ENCODE data around the gene C16orf54.
"Not testable (repeated sequence)": the region's sequence is repeated elsewhere in the genome, so short reads cannot be mapped to it uniquely, and the experiment has no call there.

The C16orf54 gene

DNA sequence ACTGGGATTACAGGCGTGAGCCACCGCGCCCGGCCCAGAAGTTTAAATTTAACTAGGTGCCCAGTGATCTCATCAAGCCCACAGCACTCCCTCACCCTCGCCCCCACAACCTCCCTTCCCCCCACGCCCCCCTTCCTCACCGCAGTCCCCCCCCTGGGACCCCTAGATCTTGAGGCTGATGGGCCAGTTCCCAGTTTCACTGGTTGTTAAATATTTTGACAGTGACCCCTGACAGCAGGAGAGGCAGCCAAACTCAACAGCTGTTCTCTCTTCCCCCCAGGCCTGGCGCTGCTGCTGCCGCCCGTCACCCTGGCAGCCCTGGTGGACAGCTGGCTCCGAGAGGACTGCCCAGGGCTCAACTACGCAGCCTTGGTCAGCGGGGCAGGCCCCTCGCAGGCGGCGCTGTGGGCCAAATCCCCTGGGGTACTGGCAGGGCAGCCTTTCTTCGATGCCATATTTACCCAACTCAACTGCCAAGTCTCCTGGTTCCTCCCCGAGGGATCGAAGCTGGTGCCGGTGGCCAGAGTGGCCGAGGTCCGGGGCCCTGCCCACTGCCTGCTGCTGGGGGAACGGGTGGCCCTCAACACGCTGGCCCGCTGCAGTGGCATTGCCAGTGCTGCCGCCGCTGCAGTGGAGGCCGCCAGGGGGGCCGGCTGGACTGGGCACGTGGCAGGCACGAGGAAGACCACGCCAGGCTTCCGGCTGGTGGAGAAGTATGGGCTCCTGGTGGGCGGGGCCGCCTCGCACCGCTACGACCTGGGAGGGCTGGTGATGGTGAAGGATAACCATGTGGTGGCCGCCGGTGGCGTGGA lies 51.2 kb downstream of the C16orf54 start:
- TF ChIP-seq, protein P1, sequence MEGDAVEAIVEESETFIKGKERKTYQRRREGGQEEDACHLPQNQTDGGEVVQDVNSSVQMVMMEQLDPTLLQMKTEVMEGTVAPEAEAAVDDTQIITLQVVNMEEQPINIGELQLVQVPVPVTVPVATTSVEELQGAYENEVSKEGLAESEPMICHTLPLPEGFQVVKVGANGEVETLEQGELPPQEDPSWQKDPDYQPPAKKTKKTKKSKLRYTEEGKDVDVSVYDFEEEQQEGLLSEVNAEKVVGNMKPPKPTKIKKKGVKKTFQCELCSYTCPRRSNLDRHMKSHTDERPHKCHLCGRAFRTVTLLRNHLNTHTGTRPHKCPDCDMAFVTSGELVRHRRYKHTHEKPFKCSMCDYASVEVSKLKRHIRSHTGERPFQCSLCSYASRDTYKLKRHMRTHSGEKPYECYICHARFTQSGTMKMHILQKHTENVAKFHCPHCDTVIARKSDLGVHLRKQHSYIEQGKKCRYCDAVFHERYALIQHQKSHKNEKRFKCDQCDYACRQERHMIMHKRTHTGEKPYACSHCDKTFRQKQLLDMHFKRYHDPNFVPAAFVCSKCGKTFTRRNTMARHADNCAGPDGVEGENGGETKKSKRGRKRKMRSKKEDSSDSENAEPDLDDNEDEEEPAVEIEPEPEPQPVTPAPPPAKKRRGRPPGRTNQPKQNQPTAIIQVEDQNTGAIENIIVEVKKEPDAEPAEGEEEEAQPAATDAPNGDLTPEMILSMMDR (IDR thresholded peaks at IDR 0.05; ENCODE audit: borderline replicate concordance, extremely low read depth, low read length, poor library complexity, severe bottlenecking) = no peak
- no peak for TF ChIP-seq EZH2 (IDR thresholded peaks at IDR 0.05; ENCODE audit: borderline replicate concordance, low read depth, low read length, severe bottlenecking)
- Histone ChIP-seq H3K27me3 (ENCODE audit: insufficient read depth, low read length, poor library complexity) (no peaks in the 10 kb centered on the region), H3K4me1 (ENCODE audit: insufficient read depth, low read length) (peaks cover 8% of the 10 kb centered on the region), H3K79me2 (ENCODE audit: insufficient read depth, low read length) (peaks cover 7% of the 10 kb centered on the region), H3K4me3 (ENCODE audit: low read depth in 1 of 2, low read length in 2 of 2) (no peak overlapping the region), H3K27ac (ENCODE audit: low read length) (no peak overlapping the region), H2AFZ (ENCODE audit: low read depth, low read length) (no peak overlapping the region), H3K9me3 (ENCODE audit: insufficient read depth, low read length, severe bottlenecking) (peaks cover 4% of the 10 kb centered on the region), H3K4me2 (ENCODE audit: insufficient read depth, low read length) (no peak overlapping the region), H3K36me3 (ENCODE audit: insufficient read depth, low read length) (peaks cover 14% of the 10 kb centered on the region), H4K20me1 (ENCODE audit: insufficient read depth, low read length) (no peaks in the 10 kb centered on the region), H3K9ac (ENCODE audit: low read depth, low read length) (no peak overlapping the region)
- ATAC-seq (ENCODE audit: insufficient read depth, low read depth) = no peak
- no peak for DNase-seq

DNA sequence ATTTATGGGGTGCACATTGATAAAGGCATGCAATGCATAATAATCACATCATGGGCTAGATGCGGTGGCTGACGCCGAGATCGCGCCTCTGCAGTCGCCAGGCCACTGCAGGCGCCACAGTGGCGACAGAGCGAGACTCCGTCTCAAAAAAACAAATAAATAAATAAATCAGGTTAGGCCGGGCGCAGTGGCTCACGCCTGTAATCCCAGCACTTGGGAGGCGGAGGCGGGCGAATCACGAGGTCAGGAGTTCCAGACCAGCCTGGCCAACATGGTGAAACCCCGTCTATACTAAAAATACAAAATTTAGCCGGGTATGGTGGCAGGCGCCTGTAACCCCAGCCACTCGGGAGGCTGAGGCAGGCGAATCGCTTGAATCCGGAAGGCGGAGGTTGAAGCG lies 53.2 kb downstream of the C16orf54 start:
- not testable (repeated sequence) for H3K79me2 ChIP-seq (ENCODE audit: insufficient read depth, low read length); H3K4me1 ChIP-seq (ENCODE audit: insufficient read depth, low read length); ATAC-seq (ENCODE audit: insufficient read depth, low read depth); H3K9ac ChIP-seq (ENCODE audit: low read depth, low read length); H3K27me3 ChIP-seq (ENCODE audit: insufficient read depth, low read length, poor library complexity); DNase-seq; H3K4me3 ChIP-seq (ENCODE audit: low read depth in 1 of 2, low read length in 2 of 2); H3K27ac ChIP-seq (ENCODE audit: low read length); H2AFZ ChIP-seq (ENCODE audit: low read depth, low read length); H4K20me1 ChIP-seq (ENCODE audit: insufficient read depth, low read length); H3K4me2 ChIP-seq (ENCODE audit: insufficient read depth, low read length); H3K9me3 ChIP-seq (ENCODE audit: insufficient read depth, low read length, severe bottlenecking)
- peaks cover 12% of the 10 kb centered on the region for H3K36me3 ChIP-seq (ENCODE audit: insufficient read depth, low read length)

All from DND-41 (cell line).